NCI-H524 (cell line): Measurements from ENCODE around the gene RPRD2.
"Not testable (repeated sequence)": the region's sequence is repeated elsewhere in the genome, so short reads cannot be mapped to it uniquely, and the experiment has no call there.

Experiments
- DNase-seq, 2 experiments: peaks; one replicate each; lab custom pipeline; 2025; lab: John Stamatoyannopoulos, UW

The RPRD2 gene

DNA sequence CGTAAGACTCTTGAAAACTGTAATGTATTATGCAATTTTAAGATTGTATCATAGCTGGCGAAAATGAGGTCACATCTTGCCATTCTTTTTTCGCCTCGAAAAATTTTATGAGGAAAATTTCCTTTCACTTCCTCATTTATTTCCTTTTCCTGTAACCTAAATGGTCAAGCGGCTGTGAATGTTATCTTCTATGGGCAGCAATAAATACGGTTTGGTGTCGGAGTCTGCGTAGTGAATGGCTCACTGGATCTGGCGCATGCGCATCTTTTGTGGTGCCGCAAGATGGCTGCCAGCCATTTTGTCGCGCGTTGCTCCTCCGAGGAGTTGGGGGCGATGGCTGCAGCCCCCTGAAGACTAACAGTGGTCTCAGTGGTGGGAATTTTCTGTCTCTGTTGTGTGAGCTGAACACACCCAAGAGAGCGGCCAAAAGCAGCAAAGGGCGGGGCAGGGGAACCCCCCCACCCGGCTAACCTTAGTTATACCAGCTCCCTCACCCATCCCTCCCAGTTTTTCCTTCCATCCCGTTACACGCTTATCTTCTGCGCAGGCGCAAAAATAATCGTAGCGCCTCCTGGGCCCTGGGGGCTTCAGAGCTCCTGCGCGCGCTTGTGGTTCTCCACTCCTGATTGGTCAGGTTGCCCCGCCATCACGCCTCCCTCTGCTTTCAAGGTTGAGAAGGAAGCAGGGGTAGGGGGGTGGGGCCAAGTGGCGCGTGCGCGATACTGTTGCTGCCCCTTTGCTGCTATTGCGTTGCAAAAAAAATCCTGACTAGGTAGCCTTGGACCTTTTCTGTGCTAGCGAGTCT is at the start of gene RPRD2:
TSS of gene RPRD2 (plus strand) at position 722 of the 805 bp plus-strand sequence. CDS start 568 bp downstream, outside the sequence.
- DNase-seq = peak; percentile 98 to 99

DNA sequence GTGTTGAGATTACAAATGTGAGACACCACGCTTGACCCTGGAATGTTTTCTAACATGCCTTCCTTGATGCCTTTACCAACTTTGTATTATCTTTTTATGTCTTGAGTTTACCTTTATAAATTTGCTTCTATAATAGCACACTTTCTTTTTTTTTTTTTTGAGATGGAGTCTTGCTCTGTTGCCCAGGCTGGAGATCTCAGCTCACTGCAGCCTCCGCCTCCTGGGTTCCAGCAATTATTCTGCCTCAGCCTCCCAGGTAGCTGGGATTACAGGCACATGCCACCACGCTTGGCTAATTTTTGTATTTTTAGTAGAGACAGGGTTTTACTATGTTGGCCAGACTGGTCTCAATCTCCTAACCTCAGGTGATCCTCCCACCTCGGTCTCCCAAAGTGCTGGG is 49.3 kb upstream of the RPRD2 start:
- not testable (repeated sequence) for DNase-seq

DNA sequence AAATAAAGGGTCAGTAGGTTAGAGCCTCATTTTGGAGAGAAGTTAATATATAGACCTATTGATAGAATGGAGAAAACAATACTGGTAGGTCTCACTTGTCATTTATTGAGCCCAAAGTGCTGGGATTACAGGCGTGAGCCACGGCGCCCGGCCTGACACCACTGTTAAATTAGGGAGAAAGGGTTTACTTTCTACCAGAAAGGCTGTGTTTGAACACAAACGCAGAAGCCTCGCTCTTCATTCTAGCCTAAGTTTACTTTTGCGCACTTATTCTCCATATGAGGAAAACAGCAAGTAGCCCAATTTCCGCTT is 43.3 kb upstream of the RPRD2 start:
- DNase-seq = no peak

GRCh38 chr1:150321826-150322166 is 42.2 kb upstream of the RPRD2 start:
- DNase-seq = no peak

GRCh38 chr1:150322310-150322709 is 41.6 kb upstream of the RPRD2 start:
- no peak for DNase-seq

DNA sequence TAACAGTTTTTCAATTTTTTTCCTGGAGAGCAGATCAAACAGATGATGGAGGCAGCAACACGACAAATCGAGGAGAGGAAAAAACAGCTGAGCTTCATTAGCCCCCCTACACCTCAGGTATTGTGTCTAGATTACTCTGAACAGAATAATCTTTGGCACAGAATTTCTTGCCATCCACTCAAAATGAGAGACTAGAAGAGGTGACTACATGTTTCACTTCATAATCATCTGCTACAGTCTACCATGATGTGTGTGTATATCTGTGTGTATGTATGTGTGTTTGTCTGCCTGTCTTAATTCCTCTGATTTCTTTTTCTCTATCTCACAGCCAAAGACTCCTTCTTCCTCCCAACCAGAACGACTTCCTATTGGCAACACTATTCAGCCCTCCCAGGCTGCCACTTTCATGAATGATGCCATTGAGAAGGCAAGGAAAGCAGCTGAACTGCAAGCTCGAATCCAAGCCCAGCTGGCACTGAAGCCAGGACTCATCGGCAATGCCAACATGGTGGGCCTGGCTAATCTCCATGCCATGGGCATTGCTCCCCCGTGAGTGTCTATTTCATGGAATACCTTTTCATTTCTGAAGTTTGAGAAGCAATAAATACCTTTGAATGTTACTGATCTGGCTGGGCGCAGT is 31.2 kb upstream of the RPRD2 start:
- DNase-seq = no peak

GRCh38 chr1:150346316-150346715 is 17.6 kb upstream of the RPRD2 start:
- DNase-seq = no peak

DNA sequence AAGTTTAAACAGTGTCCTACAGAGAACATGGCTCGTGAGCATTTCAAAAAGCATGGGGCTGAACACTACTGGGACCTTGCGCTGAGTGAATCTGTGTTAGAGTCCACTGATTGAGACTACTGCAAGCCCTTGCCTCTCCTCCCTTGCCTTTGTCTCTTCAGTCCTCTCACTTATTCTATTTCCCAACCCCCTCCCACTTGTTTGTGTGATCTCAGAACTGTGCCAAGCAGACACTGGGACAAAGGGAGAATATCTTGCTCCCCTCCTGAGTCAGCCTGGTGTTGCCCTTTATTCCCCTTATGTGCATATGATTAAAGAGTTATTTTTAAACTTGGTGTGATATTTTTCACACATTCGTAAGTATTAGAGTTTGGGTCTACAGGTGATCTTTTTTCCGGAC is 11.1 kb upstream of the RPRD2 start:
- no peak for DNase-seq

DNA sequence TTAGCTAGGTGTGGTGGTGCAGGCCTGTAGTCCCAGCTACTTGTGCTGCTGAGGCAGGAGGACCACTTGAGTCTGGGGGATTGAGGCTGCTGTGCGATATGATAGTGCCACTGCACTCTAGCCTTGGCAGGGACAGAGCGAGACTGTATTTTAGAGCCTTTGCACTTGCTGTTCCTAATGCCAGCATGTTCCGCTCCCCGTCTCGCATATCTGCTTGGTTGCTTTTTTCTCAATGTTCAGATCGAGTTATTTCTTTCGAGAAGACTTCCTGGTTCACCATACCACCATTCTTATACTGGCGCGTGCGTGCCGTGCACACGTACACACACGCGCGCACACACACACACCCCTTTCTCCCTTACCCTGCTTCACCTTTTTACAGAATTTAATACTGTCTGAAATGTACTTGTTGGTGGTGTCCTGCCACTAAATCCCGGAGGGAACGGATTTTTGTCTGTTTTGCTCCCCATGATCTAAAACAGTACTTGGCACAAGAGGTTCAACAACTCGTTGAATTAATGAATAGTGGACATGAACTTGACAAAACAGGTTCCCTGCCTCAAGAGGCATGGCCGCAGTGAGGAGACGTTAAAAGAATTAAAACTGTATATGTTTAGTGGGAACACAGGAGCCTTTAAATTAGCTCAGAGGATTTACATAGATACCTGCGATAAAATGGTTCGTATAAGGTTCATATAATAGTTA is 1.1 kb upstream of the RPRD2 start:
- peak in 1 of 2 experiments; percentile 12 for DNase-seq

DNA sequence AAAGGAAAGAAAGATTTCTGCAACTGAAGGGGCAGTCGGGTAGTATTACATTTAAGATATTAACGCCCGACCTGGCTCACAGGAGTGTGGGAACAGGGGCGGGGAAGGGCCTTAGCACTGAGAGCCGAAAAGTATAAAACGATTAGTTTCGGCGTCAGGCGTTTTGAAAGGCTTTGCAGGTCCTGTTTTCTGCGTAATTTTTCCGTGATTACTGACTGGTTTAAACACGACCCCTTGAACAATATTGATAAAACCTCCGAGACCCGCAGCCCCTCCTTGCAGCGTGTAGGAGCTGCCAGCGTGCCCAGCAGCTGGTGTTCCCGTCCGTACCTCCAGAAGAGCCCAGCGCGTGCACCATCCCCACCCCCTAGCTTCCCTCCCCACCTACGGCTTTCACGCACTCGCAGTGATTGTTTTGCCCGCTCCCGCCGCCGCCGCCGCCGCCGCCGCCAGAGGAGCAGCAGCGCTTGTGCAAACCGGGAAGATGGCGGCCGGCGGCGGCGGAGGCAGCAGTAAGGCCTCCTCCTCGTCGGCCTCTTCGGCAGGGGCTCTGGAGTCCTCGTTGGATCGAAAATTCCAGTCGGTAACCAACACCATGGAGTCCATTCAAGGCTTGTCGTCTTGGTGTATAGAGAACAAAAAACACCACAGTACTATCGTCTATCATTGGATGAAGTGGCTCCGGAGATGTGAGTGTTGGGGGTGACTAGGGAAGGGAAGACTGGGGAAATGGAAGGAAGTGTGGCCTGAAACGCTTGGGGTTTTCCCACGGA is 470 bp downstream of the RPRD2 start:
- DNase-seq = peak; percentile 67 to 81

GRCh38 chr1:150365941-150366340 is 2.0 kb downstream of the RPRD2 start:
- peak in 1 of 2 experiments; percentile 13 for DNase-seq

- no peak for DNase-seq
Observed at GRCh38 chr1:150366416-150367296, 2.7 kb downstream of the RPRD2 start.

DNA sequence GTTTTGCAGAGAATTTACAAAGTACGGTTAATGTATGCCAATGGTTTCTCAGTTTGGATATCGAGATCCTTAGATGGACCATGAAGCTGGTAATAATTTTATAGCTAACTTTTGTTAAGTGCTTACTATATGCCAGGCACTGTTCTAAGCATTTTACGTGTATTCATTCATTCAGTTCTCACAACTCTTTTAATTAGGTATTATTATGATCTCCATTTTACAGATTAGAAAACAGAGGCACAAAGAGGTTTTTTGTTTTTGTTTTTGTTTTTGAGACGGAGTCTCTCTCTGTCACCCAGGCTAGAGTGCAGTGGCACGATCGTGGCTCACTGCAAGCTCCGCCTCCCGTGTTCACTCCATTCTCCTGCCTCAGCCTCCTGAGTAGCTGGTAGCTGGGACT is 7.2 kb downstream of the RPRD2 start:
- no peak for DNase-seq

DNA sequence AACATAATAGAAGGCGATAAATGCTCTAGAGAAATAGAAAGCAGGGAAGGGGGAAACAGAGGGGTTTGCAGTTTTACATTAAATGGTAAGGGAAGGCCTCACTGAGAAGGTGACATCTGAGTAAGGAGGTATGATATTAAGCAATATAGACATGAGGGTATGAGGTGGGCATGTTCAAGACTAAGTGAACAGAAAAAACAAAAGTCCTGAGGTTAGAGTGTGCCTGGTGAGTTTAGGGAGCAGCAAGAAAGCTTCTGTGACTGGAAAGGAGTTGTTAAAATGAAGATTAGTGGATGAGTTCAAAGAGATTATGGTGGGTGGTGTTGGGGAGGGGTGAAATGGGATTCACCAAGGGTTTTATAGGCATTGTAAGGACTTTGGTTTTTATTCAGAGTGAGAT is 8.6 kb downstream of the RPRD2 start:
- no peak for DNase-seq

GRCh38 chr1:150376110-150376509 is 12.2 kb downstream of the RPRD2 start:
- no peak for DNase-seq

GRCh38 chr1:150383631-150384324 is 19.8 kb downstream of the RPRD2 start:
- DNase-seq = no peak

DNA sequence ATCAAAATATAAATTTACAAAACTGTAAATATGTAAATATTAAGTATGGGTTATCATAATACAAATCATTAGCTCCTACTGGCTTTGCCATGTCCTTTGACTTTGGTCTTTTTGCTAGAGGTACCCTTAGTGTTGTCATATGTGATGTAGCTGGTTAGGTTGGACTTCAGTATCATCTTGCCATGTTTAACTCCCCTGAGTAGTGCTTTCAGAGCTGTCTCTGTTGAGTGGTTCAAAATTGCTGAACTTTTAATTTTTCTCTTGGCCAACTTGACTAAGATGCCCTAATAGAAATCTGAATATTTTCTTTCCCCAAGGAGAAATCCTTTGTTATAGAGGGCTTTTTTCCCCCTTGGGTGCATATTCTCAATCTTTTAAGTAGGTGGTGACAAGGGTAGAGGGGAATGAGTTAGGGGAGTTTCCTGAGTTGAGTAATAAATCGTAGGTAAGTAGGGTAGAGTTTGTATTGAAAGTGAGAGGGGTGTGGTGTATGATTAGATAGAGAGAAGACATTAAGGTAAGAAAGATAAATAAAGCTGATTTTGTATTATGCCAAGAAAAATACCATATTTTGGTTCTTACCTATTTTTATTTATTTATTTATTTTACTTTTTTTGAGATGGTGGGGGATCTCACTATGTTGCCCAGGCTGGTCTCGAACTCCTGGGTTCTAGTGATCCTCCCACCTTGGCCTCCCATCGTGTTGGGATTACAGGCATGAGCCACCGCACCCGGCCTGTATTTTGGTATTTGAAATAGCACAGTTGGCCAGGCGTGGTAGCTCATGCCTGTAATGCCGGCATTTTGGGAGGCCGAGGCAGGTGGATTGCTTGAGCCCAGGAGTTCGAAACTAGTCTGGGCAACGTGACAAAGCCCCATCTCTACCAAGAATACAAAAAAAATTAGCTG is 21.8 kb downstream of the RPRD2 start:
- no peak for DNase-seq

- peak in 1 of 2 experiments; percentile 44 for DNase-seq
Observed at GRCh38 chr1:150386592-150386991, 22.6 kb downstream of the RPRD2 start.

DNA sequence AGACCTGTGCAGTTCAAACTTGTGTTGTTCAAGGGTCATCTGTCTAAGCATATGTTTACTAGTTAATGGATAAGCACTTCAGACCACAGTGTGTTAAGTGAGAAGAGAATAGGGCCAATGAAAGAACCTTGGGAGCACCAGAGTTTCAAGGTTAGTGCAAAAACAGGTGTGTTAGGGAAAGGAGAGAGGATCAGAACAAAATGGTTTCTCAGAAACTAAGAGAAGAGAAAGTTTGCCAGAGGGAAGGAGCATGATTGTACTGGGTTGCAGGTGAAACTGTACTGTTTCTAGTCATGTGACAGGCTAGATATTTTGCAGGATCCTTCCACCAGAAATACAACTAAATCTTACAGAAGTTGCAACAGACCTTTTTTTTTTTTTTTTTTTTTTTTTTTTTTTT is 23.3 kb downstream of the RPRD2 start:
- peak in 1 of 2 experiments; percentile 37 for DNase-seq

GRCh38 chr1:150388241-150388640 is 24.3 kb downstream of the RPRD2 start:
- DNase-seq = no peak
